HepG2 (cell line): ENCODE data around the gene ETS2. TPM values are rescaled to one million over a fixed set of nuclear protein-coding genes. Genes with fewer than 3 reads are reported as not detected.

Experiments used
- CBFB ChIP-seq: sonication (generic); formaldehyde crosslinking; IDR thresholded peaks from 2 replicates; pipeline ENCODE4 v1.4.0; 2020; ENCODE audit warnings: missing genetic modification reagents
- EP300 ChIP-seq, 3 experiments: sonication (generic) in 1 of 3; formaldehyde crosslinking in 1 of 3; IDR thresholded peaks; 2 replicates each; pipeline versions ENCODE4 v1.5.1 to v1.6.1; 2011 to 2020; ENCODE audit warnings: low read depth in 2 of 3, low read length in 2 of 3, borderline replicate concordance in 1 of 3, improper control_type of control experiment in 1 of 3, mild to moderate bottlenecking in 1 of 3, missing genetic modification reagents in 1 of 3, moderate library complexity in 1 of 3
- GABPA ChIP-seq, 2 experiments: IDR thresholded peaks; 2 replicates each; pipeline ENCODE4 v1.6.1; 2011 to 2016; ENCODE audit warnings: low read depth in 2 of 2, low read length in 1 of 2, missing biosample characterization in 1 of 2, missing genetic modification characterization in 1 of 2
- HOXA5 ChIP-seq: sonication (generic); formaldehyde crosslinking; IDR thresholded peaks from 2 replicates; pipeline ENCODE4 v1.4.0; 2020; ENCODE audit warnings: missing genetic modification reagents
- MIER3 ChIP-seq: IDR thresholded peaks from 2 replicates; pipeline ENCODE4 v1.6.1; 2016; ENCODE audit warnings: missing compliant biosample characterization, borderline replicate concordance
- NCOA2 ChIP-seq: sonication (generic); formaldehyde crosslinking; IDR thresholded peaks from 2 replicates; pipeline ENCODE4 v1.8.0; 2022; ENCODE audit warnings: inconsistent platforms
- RXRA ChIP-seq: sonication (generic); formaldehyde crosslinking; IDR thresholded peaks from 2 replicates; pipeline ENCODE4 v1.5.1; 2020; ENCODE audit warnings: missing genetic modification reagents
- SRY ChIP-seq: sonication (generic); formaldehyde crosslinking; IDR thresholded peaks from 2 replicates; pipeline ENCODE4 v1.8.0; 2022; ENCODE audit warnings: mild to moderate bottlenecking, missing genetic modification reagents
- THYN1 ChIP-seq: sonication (generic); formaldehyde crosslinking; IDR thresholded peaks from 2 replicates; pipeline ENCODE4 v1.8.1; 2023; ENCODE audit warnings: low read depth, mild to moderate bottlenecking, moderate library complexity, missing genetic modification reagents, borderline replicate concordance
- ZNF160 ChIP-seq: sonication (generic); formaldehyde crosslinking; IDR thresholded peaks from 2 replicates; pipeline ENCODE4 v1.8.0; 2022; ENCODE audit warnings: mild to moderate bottlenecking, inconsistent platforms, missing genetic modification reagents
- ZNF333 ChIP-seq: sonication (generic); formaldehyde crosslinking; IDR thresholded peaks from 2 replicates; pipeline ENCODE4 v1.4.0; 2020; ENCODE audit warnings: mild to moderate bottlenecking, missing genetic modification reagents, borderline replicate concordance
- ZNF335 ChIP-seq: sonication (generic); formaldehyde crosslinking; IDR thresholded peaks from 2 replicates; pipeline ENCODE4 v1.4.0; 2020; ENCODE audit warnings: missing genetic modification reagents
- ZNF614 ChIP-seq: IDR thresholded peaks from 2 replicates; pipeline ENCODE4 v1.6.1; 2018; ENCODE audit warnings: missing biosample characterization, missing genetic modification reagents, inconsistent platforms, borderline replicate concordance
- ZNF746 ChIP-seq: sonication (generic); formaldehyde crosslinking; IDR thresholded peaks from 2 replicates; pipeline ENCODE4 v1.8.0; 2022; ENCODE audit warnings: mild to moderate bottlenecking, missing genetic modification reagents
- polyA plus RNA-seq, 8 experiments: library from polyadenylated mRNA; depleted of rRNA in 3 of 8; stranded (reverse) in 7 of 8; unstranded in 1 of 8; fragments of >200 nt; fragmentation: Illumina TruSeq in 4 of 8; extraction: Trizol in 4 of 8; gene quantifications; 2 replicates each; pipeline versions ENCODE4 v1.2.1 to v1.2.3, GENCODE V29; 2011 to 2016; ENCODE audit warnings: low read depth in 4 of 8, missing spikeins in 1 of 8, mixed read lengths in 1 of 8; ENCODE audit not compliant: insufficient read depth in 1 of 8
- total RNA-seq, 5 experiments: library from RNA; depleted of rRNA; stranded (reverse); fragments of >200 nt; fragmentation: Illumina TruSeq; extraction: Trizol; gene quantifications; 2 replicates each; pipeline ENCODE4 v1.2.3, GENCODE V29; 2016; ENCODE audit warnings: low read depth in 1 of 5
- TF ChIP-seq, protein P1 (sequence below): sonication (generic); formaldehyde crosslinking; conservative IDR thresholded peaks from 2 replicates; pipeline ENCODE4 v1.8.1; 2023; ENCODE audit warnings: missing genetic modification reagents
- TF ChIP-seq, protein P2 (sequence below): sonication (generic); formaldehyde crosslinking; IDR thresholded peaks from 2 replicates; pipeline ENCODE4 v1.4.0; 2020; ENCODE audit warnings: missing genetic modification reagents
- TF ChIP-seq, protein P3 (sequence below): sonication (generic); formaldehyde crosslinking; IDR thresholded peaks from 2 replicates; pipeline ENCODE4 v1.4.0; 2020; ENCODE audit warnings: missing genetic modification reagents, borderline replicate concordance
- TF ChIP-seq, protein P4 (sequence below): sonication (generic); formaldehyde crosslinking; IDR thresholded peaks from 2 replicates; pipeline ENCODE4 v1.4.0; 2020; ENCODE audit warnings: mild to moderate bottlenecking, missing genetic modification reagents

The ETS2 gene
- total and polyA plus RNA-seq, 2 of the 13 experiments (the other 11 are each of a cell fraction or from before 2014, with no cell fraction given) = 24.6 to 64.4 TPM

DNA sequence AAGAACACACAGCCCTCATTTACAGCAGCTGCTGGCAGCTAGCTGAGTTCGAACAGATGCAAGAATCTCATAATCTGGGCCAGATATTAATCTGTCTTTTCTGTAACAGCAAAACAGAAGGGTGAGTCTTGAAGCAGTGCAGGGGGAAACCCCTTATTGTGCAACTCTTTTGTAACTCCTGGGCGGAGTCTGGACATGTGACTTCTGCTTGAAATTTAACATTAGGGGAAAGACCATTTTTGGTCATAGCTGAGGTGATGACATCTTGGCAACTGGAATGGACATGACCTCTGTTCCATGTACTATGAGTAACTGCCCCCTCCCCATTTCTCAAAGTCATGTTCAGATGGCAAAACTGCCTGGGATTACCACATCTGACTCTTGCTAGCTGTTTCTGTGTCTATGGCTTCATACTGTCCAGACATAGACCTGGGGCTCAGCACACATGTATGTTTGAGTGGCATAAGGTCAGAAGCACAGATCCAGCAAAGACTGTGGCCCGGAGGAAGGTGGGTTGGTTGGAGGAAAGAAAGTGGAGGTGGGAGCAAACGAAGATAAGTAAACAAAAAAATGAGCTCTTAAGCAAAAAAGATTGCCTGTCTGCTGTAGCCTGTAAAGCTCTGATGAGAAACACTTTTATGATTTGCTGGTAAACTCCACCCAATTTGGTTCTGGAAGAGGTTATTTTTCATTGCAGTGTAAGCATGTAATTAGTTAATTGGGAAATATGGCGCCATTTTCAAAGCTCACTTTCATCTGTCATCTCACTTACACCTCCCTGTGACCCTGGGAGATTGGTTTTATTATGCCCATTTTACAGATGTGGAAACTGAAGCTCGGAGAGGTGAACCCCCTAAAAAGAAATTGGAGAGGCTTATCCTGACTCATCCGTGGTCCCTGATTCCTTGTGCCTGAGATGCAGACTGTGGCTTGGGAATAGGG, 26.1 kb downstream of the ETS2 start (continued):
- TF ChIP-seq, protein P1, sequence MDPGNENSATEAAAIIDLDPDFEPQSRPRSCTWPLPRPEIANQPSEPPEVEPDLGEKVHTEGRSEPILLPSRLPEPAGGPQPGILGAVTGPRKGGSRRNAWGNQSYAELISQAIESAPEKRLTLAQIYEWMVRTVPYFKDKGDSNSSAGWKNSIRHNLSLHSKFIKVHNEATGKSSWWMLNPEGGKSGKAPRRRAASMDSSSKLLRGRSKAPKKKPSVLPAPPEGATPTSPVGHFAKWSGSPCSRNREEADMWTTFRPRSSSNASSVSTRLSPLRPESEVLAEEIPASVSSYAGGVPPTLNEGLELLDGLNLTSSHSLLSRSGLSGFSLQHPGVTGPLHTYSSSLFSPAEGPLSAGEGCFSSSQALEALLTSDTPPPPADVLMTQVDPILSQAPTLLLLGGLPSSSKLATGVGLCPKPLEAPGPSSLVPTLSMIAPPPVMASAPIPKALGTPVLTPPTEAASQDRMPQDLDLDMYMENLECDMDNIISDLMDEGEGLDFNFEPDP (CRISPR knock-in tag) = no peak
- TF ChIP-seq ZNF614 (CRISPR knock-in tag) (peak; percentile 90; the same call in 1 of the 2 replicates), CBFB (CRISPR knock-in tag) (no peak), THYN1 (CRISPR knock-in tag) (no peak), ZNF160 (CRISPR knock-in tag) (no peak), ZNF333 (no peak), ZNF746 (CRISPR knock-in tag) (peak; percentile 46; the same call in 1 of the 2 replicates), SRY (CRISPR knock-in tag) (no peak), NCOA2 (peak; percentile 77), MIER3 (CRISPR knock-in tag) (peak; percentile 60; the same call in 1 of the 2 replicates), GABPA (IDR thresholded peaks at IDR 0.05; ENCODE audit: low read depth, low read length) (no peak), GABPA (CRISPR knock-in tag; IDR thresholded peaks at IDR 0.05; ENCODE audit: low read depth) (no peak), ZNF335 (CRISPR knock-in tag) (0 out of 2 replicates have a peak, but pooled peaks have one; percentile 15), HOXA5 (peak; percentile 73; the same call in 1 of the 2 replicates), EP300 (IDR thresholded peaks at IDR 0.05; ENCODE audit: low read depth in 2 of 2, low read length in 2 of 2) (peak; percentile 49 to 69; a peak in 2 of 4 replicates), EP300 (CRISPR knock-in tag; IDR thresholded peaks at IDR 0.05; ENCODE audit: borderline replicate concordance) (peak; percentile 69), RXRA (CRISPR knock-in tag) (peak; percentile 81; the same call in 1 of the 2 replicates)
- TF ChIP-seq, protein P2, sequence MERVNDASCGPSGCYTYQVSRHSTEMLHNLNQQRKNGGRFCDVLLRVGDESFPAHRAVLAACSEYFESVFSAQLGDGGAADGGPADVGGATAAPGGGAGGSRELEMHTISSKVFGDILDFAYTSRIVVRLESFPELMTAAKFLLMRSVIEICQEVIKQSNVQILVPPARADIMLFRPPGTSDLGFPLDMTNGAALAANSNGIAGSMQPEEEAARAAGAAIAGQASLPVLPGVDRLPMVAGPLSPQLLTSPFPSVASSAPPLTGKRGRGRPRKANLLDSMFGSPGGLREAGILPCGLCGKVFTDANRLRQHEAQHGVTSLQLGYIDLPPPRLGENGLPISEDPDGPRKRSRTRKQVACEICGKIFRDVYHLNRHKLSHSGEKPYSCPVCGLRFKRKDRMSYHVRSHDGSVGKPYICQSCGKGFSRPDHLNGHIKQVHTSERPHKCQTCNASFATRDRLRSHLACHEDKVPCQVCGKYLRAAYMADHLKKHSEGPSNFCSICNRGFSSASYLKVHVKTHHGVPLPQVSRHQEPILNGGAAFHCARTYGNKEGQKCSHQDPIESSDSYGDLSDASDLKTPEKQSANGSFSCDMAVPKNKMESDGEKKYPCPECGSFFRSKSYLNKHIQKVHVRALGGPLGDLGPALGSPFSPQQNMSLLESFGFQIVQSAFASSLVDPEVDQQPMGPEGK (CRISPR knock-in tag) = peak; percentile 70
- TF ChIP-seq, protein P3, sequence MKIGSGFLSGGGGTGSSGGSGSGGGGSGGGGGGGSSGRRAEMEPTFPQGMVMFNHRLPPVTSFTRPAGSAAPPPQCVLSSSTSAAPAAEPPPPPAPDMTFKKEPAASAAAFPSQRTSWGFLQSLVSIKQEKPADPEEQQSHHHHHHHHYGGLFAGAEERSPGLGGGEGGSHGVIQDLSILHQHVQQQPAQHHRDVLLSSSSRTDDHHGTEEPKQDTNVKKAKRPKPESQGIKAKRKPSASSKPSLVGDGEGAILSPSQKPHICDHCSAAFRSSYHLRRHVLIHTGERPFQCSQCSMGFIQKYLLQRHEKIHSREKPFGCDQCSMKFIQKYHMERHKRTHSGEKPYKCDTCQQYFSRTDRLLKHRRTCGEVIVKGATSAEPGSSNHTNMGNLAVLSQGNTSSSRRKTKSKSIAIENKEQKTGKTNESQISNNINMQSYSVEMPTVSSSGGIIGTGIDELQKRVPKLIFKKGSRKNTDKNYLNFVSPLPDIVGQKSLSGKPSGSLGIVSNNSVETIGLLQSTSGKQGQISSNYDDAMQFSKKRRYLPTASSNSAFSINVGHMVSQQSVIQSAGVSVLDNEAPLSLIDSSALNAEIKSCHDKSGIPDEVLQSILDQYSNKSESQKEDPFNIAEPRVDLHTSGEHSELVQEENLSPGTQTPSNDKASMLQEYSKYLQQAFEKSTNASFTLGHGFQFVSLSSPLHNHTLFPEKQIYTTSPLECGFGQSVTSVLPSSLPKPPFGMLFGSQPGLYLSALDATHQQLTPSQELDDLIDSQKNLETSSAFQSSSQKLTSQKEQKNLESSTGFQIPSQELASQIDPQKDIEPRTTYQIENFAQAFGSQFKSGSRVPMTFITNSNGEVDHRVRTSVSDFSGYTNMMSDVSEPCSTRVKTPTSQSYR = peak; percentile 68
- TF ChIP-seq, protein P4, sequence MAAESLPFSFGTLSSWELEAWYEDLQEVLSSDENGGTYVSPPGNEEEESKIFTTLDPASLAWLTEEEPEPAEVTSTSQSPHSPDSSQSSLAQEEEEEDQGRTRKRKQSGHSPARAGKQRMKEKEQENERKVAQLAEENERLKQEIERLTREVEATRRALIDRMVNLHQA (CRISPR knock-in tag) = no peak
